OCI-LY3 (cell line): ENCODE measurements around the gene KRT6A.

ENCODE experiments used
- H2AFZ ChIP-seq: fragments of 200-600, 300-600 bp; shearing (Covaris generic); 2 replicates; pipeline ENCODE4 v1.6.0; 2014; ENCODE audit warnings: antibody characterized with exemption, low read depth, low read length
- H3K27ac ChIP-seq: fragments of 200-600, 300-600 bp; sonication (generic); 2 replicates; pipeline ENCODE4 v1.5.1; 2014; ENCODE audit warnings: mild to moderate bottlenecking, low read length, moderate library complexity, mixed read lengths
- H3K27me3 ChIP-seq: fragments of 200-600, 300-600 bp; sonication (generic); 2 replicates; pipeline ENCODE4 v1.6.1; 2014; ENCODE audit warnings: low read depth, low read length, mixed read lengths
- H3K36me3 ChIP-seq: fragments of 200-600, 300-600 bp; sonication (generic); replicated peaks from 2 replicates; pipeline ENCODE3; 2014; ENCODE audit warnings: low read depth, low read length, mixed read lengths
- H3K4me1 ChIP-seq: fragments of 300-600, 200-600 bp; sonication (generic); 2 replicates; pipeline ENCODE4 v1.6.1; 2014; ENCODE audit warnings: low read length, mixed read lengths
- H3K4me2 ChIP-seq: fragments of 200-600, 300-600 bp; sonication (generic); 2 replicates; pipeline ENCODE4 v1.6.1; 2014; ENCODE audit warnings: low read length, mixed read lengths
- H3K4me3 ChIP-seq: fragments of 300-600, 200-600 bp; sonication (generic); 2 replicates; pipeline ENCODE4 v1.5.1; 2014; ENCODE audit warnings: antibody characterized with exemption, mild to moderate bottlenecking, low read length, moderate library complexity
- H3K79me2 ChIP-seq: fragments of 300-600, 200-600 bp; shearing (Covaris generic); 2 replicates; pipeline ENCODE4 v1.6.1; 2014; ENCODE audit warnings: mild to moderate bottlenecking, low read length, mixed read lengths
- H3K9ac ChIP-seq: fragments of 300-600, 200-600 bp; shearing (Covaris generic); 2 replicates; pipeline ENCODE4 v1.6.0; 2014; ENCODE audit warnings: mild to moderate bottlenecking, low read length, moderate library complexity
- H3K9me3 ChIP-seq: fragments of 200-600, 300-600 bp; shearing (Covaris generic); 2 replicates; pipeline ENCODE4 v1.6.1; 2014; ENCODE audit warnings: low read length, mixed read lengths; ENCODE audit not compliant: insufficient read depth
- H4K20me1 ChIP-seq: fragments of 200-600, 300-600 bp; sonication (generic); 2 replicates; pipeline ENCODE4 v1.6.1; 2016; ENCODE audit warnings: low read length, mixed read lengths; ENCODE audit not compliant: insufficient read depth
- EZH2phosphoT487 ChIP-seq: fragments of 200-600 bp; shearing (Covaris generic); IDR thresholded peaks from 2 replicates; pipeline ENCODE4 v1.6.1; 2018; ENCODE audit warnings: antibody characterized with exemption, mixed run types, low read depth
- TF ChIP-seq, protein P1 (sequence below): fragments of 200-600, 300-600 bp; sonication (generic); IDR thresholded peaks from 2 replicates; pipeline ENCODE4 v1.5.1; 2014; ENCODE audit warnings: antibody characterized with exemption, low read length, low read depth

KRT6A gene

DNA sequence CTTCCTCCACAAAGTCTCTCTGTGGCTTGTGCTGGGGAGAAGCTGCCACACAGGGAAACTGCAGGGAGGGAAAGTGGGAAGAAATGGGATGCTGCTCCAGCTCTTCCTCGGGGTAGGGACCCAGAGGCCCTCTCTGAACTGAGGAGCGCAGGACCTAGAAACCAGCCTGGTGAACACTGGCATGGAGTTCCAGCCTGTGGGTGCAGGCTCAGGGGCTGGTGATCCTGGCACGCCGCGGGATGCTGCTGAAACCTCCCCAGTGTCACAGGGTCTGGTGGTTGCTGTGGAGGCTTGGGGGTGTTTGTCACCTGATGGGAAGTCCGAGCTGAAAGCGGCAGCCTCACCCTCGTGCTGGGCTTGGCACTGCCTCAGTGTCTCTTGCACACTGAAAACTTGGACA, 53.6 kb downstream of the KRT6A start:
- H4K20me1 ChIP-seq = no peaks in the 10 kb centered on the region
- H3K9ac ChIP-seq = no peak overlapping the region
- H3K4me1 ChIP-seq = peaks cover 9% of the 10 kb centered on the region
- no peak overlapping the region for H3K4me2 ChIP-seq
- TF ChIP-seq, protein P1, sequence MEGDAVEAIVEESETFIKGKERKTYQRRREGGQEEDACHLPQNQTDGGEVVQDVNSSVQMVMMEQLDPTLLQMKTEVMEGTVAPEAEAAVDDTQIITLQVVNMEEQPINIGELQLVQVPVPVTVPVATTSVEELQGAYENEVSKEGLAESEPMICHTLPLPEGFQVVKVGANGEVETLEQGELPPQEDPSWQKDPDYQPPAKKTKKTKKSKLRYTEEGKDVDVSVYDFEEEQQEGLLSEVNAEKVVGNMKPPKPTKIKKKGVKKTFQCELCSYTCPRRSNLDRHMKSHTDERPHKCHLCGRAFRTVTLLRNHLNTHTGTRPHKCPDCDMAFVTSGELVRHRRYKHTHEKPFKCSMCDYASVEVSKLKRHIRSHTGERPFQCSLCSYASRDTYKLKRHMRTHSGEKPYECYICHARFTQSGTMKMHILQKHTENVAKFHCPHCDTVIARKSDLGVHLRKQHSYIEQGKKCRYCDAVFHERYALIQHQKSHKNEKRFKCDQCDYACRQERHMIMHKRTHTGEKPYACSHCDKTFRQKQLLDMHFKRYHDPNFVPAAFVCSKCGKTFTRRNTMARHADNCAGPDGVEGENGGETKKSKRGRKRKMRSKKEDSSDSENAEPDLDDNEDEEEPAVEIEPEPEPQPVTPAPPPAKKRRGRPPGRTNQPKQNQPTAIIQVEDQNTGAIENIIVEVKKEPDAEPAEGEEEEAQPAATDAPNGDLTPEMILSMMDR = no peak
- no peak for TF ChIP-seq EZH2phosphoT487
- no peaks in the 10 kb centered on the region for H3K79me2 ChIP-seq
- H3K4me3 ChIP-seq = no peak overlapping the region
- peaks cover 46% of the 10 kb centered on the region for H3K27me3 ChIP-seq
- H2AFZ ChIP-seq = no peak overlapping the region
- no peaks in the 10 kb centered on the region for H3K9me3 ChIP-seq
- H3K27ac ChIP-seq = no peak overlapping the region
- H3K36me3 ChIP-seq = no peaks in the 10 kb centered on the region

DNA sequence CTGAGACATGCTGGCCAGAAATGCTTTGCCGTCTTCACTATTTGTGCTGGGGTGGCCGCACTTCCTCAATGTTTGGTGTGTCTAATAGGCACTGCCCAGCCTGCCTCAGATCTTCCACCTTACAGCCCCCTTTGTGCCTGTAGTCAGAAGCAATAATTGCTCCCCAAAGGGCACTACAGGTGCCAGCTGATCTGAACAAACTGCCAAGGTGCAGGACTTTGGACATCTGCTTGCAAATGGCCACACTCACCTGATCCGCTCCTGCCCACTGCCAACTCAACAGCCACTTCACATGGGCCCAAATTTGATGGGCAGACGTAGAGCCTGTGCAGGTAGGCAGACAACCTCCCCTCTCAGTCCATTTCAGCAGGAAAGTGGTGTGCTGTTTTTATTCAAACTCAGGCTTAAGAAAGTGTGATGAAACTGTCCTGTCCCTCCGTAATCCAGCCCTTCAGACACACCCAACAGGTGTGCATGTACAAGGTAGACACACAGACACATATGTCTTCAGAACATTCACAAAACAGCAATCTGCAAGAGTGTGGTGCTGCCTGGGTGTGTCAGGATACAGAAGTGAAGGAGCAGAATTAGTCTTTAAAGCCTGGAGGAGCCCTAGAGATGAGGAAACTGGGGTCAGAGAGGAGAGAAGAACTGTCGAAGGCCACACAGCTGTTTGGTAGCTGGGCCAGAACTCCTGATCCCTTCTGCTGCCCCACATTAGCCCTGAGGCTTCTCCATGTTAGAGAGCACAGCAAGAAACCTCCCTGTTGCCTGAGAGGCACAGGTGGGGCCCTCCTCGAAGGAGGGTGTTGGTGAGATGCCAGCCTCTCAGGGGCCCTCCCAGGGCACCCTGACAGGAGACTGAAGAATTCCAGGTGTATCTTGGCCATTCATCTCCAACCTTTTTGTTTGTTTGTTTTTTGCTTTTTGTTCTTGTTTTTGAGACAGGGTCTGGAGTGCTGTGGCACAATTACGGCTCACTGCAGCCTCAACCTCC, 54.5 kb downstream of the KRT6A start:
- Histone ChIP-seq H3K79me2 (no peaks in the 10 kb centered on the region), H3K27me3 (peaks cover 40% of the 10 kb centered on the region), H2AFZ (no peak overlapping the region), H3K4me1 (peaks cover 9% of the 10 kb centered on the region), H3K9me3 (no peaks in the 10 kb centered on the region), H4K20me1 (no peaks in the 10 kb centered on the region), H3K4me3 (no peak overlapping the region), H3K9ac (no peak overlapping the region), H3K4me2 (no peak overlapping the region), H3K27ac (no peak overlapping the region), H3K36me3 (no peaks in the 10 kb centered on the region)
- TF ChIP-seq, protein P1 = no peak

DNA sequence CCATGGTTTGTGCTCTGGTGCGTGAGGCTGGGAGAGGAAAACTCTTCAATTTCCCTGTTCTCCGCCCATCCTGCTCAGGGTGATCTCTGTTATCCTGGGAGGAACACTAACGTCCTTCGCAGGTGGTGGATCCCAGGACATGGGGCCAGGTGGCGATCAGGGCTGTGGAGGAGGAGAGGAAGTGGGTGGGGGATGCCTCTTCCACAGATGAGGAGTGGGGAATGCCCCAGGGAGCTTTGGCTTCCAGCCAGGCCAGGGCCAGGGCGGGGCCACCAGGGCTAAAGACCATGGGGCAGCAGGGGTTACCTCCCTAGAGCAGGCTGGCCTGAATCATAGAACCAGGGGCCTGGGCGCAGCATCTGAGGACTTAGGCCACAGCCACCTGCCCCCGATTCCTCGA, 55.5 kb downstream of the KRT6A start:
- Histone ChIP-seq H3K4me1 (peaks cover 9% of the 10 kb centered on the region), H2AFZ (no peak overlapping the region), H3K27me3 (peaks cover 37% of the 10 kb centered on the region), H3K4me3 (no peak overlapping the region), H4K20me1 (no peaks in the 10 kb centered on the region), H3K4me2 (no peak overlapping the region), H3K36me3 (no peaks in the 10 kb centered on the region), H3K79me2 (no peaks in the 10 kb centered on the region), H3K27ac (no peak overlapping the region), H3K9ac (no peak overlapping the region), H3K9me3 (no peaks in the 10 kb centered on the region)
- TF ChIP-seq, protein P1 = no peak
- no peak for TF ChIP-seq EZH2phosphoT487
